ENCODE measurements around the gene TRMT6.

DNA sequence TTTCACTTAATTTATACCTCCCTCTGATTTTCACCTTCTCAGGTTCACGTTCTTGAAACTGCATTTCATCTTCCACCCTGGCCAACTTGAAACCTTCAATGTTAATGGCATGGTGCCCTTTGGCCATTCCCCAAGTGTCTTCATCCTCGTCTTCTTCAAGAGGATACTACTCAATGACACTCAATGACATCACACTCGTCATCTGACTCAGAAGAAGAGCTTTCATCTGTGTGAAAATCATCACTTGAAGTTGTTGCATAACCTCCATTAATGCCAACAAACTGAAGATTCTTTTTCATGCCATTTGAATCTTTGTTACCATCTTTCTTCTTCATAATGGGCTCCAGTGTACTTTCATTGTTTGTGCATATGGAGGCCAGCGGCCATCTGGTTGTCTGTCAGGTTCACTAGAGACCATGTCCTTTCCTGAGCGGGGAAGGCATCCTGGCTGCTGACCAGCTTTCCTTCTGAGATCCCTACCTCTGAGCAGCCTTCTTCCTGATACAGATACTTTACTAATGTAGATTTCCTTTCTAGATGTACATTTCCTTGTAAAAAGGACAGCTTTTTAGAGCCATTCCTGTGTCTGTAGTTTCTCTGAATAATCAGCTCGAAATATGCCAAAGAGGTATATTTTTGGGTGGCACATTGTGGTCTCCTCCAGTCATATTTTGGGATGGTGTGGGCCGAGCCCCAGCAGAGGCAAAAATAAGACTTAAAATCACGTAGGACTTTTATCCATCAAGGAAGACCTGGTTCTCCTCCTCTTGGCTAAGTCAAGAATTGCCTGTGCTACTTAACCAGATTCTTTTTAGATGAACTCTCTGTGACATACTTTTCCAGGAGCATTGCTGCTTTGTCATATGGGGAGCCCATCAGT lies 21.3 kb downstream of the TRMT6 start:
- TF ChIP-seq, protein P1, sequence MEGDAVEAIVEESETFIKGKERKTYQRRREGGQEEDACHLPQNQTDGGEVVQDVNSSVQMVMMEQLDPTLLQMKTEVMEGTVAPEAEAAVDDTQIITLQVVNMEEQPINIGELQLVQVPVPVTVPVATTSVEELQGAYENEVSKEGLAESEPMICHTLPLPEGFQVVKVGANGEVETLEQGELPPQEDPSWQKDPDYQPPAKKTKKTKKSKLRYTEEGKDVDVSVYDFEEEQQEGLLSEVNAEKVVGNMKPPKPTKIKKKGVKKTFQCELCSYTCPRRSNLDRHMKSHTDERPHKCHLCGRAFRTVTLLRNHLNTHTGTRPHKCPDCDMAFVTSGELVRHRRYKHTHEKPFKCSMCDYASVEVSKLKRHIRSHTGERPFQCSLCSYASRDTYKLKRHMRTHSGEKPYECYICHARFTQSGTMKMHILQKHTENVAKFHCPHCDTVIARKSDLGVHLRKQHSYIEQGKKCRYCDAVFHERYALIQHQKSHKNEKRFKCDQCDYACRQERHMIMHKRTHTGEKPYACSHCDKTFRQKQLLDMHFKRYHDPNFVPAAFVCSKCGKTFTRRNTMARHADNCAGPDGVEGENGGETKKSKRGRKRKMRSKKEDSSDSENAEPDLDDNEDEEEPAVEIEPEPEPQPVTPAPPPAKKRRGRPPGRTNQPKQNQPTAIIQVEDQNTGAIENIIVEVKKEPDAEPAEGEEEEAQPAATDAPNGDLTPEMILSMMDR (IDR thresholded peaks at IDR 0.05 in 2 of 3, conservative IDR thresholded peaks at IDR 0.05 in 1 of 3; ENCODE audit: borderline replicate concordance in 1 of 3, insufficient read depth in 1 of 3, low read depth in 2 of 3, low read length in 2 of 3) = no peak
- TF ChIP-seq, protein P2, sequence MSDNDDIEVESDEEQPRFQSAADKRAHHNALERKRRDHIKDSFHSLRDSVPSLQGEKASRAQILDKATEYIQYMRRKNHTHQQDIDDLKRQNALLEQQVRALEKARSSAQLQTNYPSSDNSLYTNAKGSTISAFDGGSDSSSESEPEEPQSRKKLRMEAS (IDR thresholded peaks at IDR 0.05) = no peak

Measured in HCT116 (cell line).